ENCODE results near the gene PPP2R2C.

Gene PPP2R2C

GRCh38 chr4:6391186-6391851 is 81.1 kb downstream of the PPP2R2C start:
- in situ Hi-C loops (cut with HindIII; ENCODE audit: low pct_unique_long_range_greater_than_20kb, low sequenced_read_pairs) = no loop called here
- no peak for TF ChIP-seq JUND (IDR thresholded peaks at IDR 0.05; ENCODE audit: low read depth)
- no peak for DNase-seq (ENCODE audit: low read depth in 1 of 2, low spot score in 1 of 2)

GRCh38 chr4:6390356-6390755 is 82.1 kb downstream of the PPP2R2C start:
- no peak for DNase-seq (ENCODE audit: low read depth in 1 of 2, low spot score in 1 of 2)
- TF ChIP-seq JUND (IDR thresholded peaks at IDR 0.05; ENCODE audit: low read depth) = no peak
- in situ Hi-C loops (cut with HindIII; ENCODE audit: low pct_unique_long_range_greater_than_20kb, low sequenced_read_pairs) = no loop called here

DNA sequence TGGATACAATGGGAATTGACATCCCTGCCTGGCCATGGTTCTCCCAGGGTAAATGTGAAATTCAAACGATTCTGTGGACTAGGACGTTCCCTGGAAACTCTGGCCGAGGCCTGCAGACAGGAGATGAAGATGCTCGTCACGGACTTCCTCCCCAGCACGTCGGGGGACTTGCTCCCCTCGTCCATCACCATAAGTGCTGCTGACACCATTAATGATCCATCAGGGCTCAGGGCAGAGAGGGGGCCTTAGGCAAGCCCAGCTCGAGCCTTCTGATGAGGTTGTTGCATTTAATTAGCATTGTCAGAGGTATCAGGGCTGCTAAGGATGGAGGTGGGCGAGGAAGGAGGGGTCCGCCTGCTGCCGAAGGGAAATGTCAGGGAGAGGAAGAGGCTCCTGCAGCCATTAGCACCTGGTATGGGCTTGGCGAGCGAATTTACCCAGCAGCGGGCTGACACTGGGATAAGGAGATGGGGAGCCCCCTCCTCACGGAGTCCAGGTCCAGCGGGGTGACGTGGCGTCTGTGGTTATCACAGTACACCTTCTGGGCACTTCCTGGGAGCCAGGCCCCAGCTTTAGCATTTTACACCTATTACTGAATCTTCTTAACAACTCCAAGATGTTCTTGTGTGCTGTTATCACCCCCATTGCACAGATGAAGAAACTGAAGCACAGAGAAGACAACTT is 83.1 kb downstream of the PPP2R2C start:
- in situ Hi-C loops (cut with HindIII; ENCODE audit: low pct_unique_long_range_greater_than_20kb, low sequenced_read_pairs) = no loop called here
- DNase-seq (ENCODE audit: low read depth in 1 of 2, low spot score in 1 of 2) = no peak
- no peak for TF ChIP-seq JUND (IDR thresholded peaks at IDR 0.05; ENCODE audit: low read depth)

- in situ Hi-C loops (cut with HindIII; ENCODE audit: low pct_unique_long_range_greater_than_20kb, low sequenced_read_pairs) = no loop called here
- no peak for DNase-seq (ENCODE audit: low read depth in 1 of 2, low spot score in 1 of 2)
- TF ChIP-seq JUND (IDR thresholded peaks at IDR 0.05; ENCODE audit: low read depth) = no peak
Observed at GRCh38 chr4:6388713-6389112, 83.7 kb downstream of the PPP2R2C start.

GRCh38 chr4:6387946-6388345 is 84.5 kb downstream of the PPP2R2C start:
- DNase-seq (ENCODE audit: low read depth in 1 of 2, low spot score in 1 of 2) = no peak
- in situ Hi-C loops (cut with HindIII; ENCODE audit: low pct_unique_long_range_greater_than_20kb, low sequenced_read_pairs) = no loop called here
- TF ChIP-seq JUND (IDR thresholded peaks at IDR 0.05; ENCODE audit: low read depth) = no peak

- in situ Hi-C loops (cut with HindIII; ENCODE audit: low pct_unique_long_range_greater_than_20kb, low sequenced_read_pairs) = no loop called here
- no peak for DNase-seq (ENCODE audit: low read depth in 1 of 2, low spot score in 1 of 2)
- no peak for TF ChIP-seq JUND (IDR thresholded peaks at IDR 0.05; ENCODE audit: low read depth)
Observed at GRCh38 chr4:6386091-6386490, 86.3 kb downstream of the PPP2R2C start.

DNA sequence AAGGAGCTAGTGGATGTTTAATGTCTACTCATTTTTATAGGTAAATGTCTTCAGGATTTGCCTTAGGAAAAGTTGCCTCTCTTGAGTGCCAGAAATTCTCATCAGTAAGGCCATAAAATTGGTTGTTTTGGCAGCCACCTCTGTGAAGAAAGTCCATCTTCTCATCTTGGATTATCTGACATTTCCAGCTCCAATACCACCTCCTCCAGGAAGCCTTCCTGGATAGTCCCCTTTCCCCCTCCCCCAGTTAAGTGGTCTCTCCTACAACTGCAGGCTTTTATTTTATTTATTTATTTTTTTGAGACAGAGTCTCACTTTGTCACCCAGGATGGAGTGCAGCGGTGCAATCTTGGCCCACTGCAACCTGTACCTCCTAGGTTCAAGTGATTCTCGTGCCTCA is 87.1 kb downstream of the PPP2R2C start:
- no peak for TF ChIP-seq JUND (IDR thresholded peaks at IDR 0.05; ENCODE audit: low read depth)
- in situ Hi-C loops (cut with HindIII; ENCODE audit: low pct_unique_long_range_greater_than_20kb, low sequenced_read_pairs) = no loop called here

DNA sequence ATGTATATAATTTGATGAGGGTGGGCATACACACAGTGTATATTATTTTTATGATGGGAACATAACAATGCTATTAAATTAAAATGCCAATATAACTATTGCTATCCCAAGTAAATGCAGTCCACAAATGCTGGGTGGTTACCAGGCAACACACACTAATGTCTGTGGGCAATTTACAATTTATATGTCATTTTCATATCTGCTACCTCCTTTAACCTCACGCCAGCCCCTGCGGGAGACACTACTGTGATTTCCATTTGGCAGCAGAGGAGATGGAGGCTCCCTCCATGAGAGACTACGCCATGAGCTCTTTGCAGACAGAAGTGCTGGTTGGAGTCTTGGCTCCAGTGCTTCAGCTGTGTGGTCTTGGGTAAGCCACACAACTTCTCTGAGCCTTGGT is 87.9 kb downstream of the PPP2R2C start:
- no peak for DNase-seq (ENCODE audit: low read depth in 1 of 2, low spot score in 1 of 2)
- no peak for TF ChIP-seq JUND (IDR thresholded peaks at IDR 0.05; ENCODE audit: low read depth)
- in situ Hi-C loops (cut with HindIII; ENCODE audit: low pct_unique_long_range_greater_than_20kb, low sequenced_read_pairs) = no loop called here

More for the DNA sequence above, 87.1 kb downstream of the PPP2R2C start:
- no peak for DNase-seq (ENCODE audit: low read depth in 1 of 2, low spot score in 1 of 2)

DNA sequence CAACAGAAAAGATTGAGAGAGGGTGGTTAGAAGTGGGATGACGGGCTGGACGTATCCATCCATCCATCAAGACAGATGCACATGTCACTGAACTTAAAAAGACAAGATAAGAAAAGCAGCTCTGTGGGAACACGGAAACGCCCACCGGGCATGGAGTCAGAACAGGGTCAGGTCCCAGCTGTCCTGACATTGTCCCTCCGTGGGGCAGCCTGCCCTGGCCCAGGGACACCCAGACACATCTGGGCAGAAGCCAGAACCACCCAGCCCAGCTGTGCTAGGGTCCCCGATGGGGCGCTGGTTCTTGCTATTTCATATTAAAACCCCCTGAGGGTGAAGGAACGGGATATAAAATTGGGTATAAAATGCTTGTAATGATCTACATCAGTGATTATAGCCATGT is 88.5 kb downstream of the PPP2R2C start:
- no peak for TF ChIP-seq JUND (IDR thresholded peaks at IDR 0.05; ENCODE audit: low read depth)
- in situ Hi-C loops (cut with HindIII; ENCODE audit: low pct_unique_long_range_greater_than_20kb, low sequenced_read_pairs) = no loop called here
- DNase-seq (ENCODE audit: low read depth in 1 of 2, low spot score in 1 of 2) = no peak

DNA sequence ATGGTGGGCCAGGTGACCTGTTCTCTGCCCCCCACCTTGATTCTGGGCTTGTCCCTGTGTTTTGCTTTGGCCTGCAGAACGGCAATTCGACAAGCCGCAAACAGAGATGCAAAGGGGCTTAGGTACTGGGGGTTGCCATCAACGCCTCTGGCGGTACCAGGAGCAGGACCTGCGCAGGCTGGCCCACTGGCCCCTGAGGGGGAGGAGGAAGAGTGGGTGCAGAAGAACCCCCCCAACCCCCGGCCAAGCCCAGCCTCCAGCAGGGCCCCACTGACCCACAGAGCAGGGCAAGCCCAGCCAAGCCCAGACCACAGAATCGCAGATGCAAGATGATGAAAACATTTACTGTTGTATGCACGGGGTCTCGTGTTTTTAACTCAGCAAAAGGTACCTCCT is 89.4 kb downstream of the PPP2R2C start:
- no peak for TF ChIP-seq JUND (IDR thresholded peaks at IDR 0.05; ENCODE audit: low read depth)
- no peak for DNase-seq (ENCODE audit: low read depth in 1 of 2, low spot score in 1 of 2)
- in situ Hi-C loops (cut with HindIII; ENCODE audit: low pct_unique_long_range_greater_than_20kb, low sequenced_read_pairs) = no loop called here

- in situ Hi-C loops (cut with HindIII; ENCODE audit: low pct_unique_long_range_greater_than_20kb, low sequenced_read_pairs) = no loop called here
- no peak for TF ChIP-seq JUND (IDR thresholded peaks at IDR 0.05; ENCODE audit: low read depth)
- no peak for DNase-seq (ENCODE audit: low read depth in 1 of 2, low spot score in 1 of 2)
Observed at GRCh38 chr4:6381571-6382123, 90.8 kb downstream of the PPP2R2C start.

GRCh38 chr4:6380746-6381410 is 91.5 kb downstream of the PPP2R2C start:
- no peak for TF ChIP-seq JUND (IDR thresholded peaks at IDR 0.05; ENCODE audit: low read depth)
- DNase-seq (ENCODE audit: low read depth in 1 of 2, low spot score in 1 of 2) = no peak
- in situ Hi-C loops (cut with HindIII; ENCODE audit: low pct_unique_long_range_greater_than_20kb, low sequenced_read_pairs) = no loop called here

Measured in T47D (cell line).